ENCODE data around the gene CALML4.

- no peak for TF ChIP-seq POLR2AphosphoS5 (IDR thresholded peaks at IDR 0.05; ENCODE audit: borderline replicate concordance, low read depth, low read length)
- TF ChIP-seq EZH2 (IDR thresholded peaks at IDR 0.05), result no peak
Observed at GRCh38 chr15:68213991-68214837, 9.1 kb upstream of the CALML4 start.

All from SK-N-MC (cell line).